Smooth muscle cell (in vitro differentiated cells): ENCODE data around the gene PUS3. TPM values are rescaled to one million over a fixed set of nuclear protein-coding genes. Genes with fewer than 3 reads are reported as not detected.

Experiments used
- DNase-seq: peaks from one replicate; lab custom pipeline; 2025; ENCODE audit not compliant: unreplicated experiment; lab: John Stamatoyannopoulos, UW
- H2AFZ ChIP-seq: fragments of 200-600 bp; sonication (generic); 2 replicates; pipeline ENCODE4 v1.6.0; 2016; ENCODE audit warnings: antibody characterized with exemption, low read depth, mild to moderate bottlenecking
- H3F3A ChIP-seq: fragments of 200-600 bp; sonication (generic); 2 replicates; pipeline ENCODE4 v1.6.0; 2017; ENCODE audit warnings: antibody characterized with exemption, low read depth
- H3K27ac ChIP-seq: fragments of 200-600 bp; sonication (generic); 2 replicates; pipeline ENCODE4 v1.5.1; 2016; ENCODE audit warnings: low read depth, mild to moderate bottlenecking
- H3K27me3 ChIP-seq: fragments of 200-600 bp; sonication (generic); 2 replicates; pipeline ENCODE4 v1.6.1; 2016; ENCODE audit warnings: low read depth, mild to moderate bottlenecking
- H3K36me3 ChIP-seq: fragments of 200-600 bp; sonication (generic); 2 replicates; pipeline ENCODE4 v1.5.1; 2016; ENCODE audit warnings: low read depth
- H3K4me1 ChIP-seq: fragments of 200-600 bp; sonication (generic); 2 replicates; pipeline ENCODE4 v1.5.1; 2016; ENCODE audit warnings: low read depth
- H3K4me2 ChIP-seq: fragments of 200-600 bp; sonication (generic); 2 replicates; pipeline ENCODE4 v1.6.0; 2016; ENCODE audit warnings: mild to moderate bottlenecking
- H3K4me3 ChIP-seq: fragments of 200-600 bp; sonication (generic); 2 replicates; pipeline ENCODE4 v1.5.1; 2016; ENCODE audit warnings: mild to moderate bottlenecking
- H3K79me2 ChIP-seq: fragments of 200-600 bp; sonication (generic); 2 replicates; pipeline ENCODE4 v1.6.0; 2016; ENCODE audit warnings: low read depth, mild to moderate bottlenecking
- H3K9ac ChIP-seq: fragments of 200-600 bp; sonication (generic); 2 replicates; pipeline ENCODE4 v1.6.0; 2016; ENCODE audit warnings: low read depth
- H3K9me3 ChIP-seq: fragments of 200-600 bp; sonication (generic); replicated peaks from 2 replicates; pipeline ENCODE4 v1.5.1; 2016; ENCODE audit warnings: low read depth
- H4K20me1 ChIP-seq: fragments of 200-600 bp; sonication (generic); 2 replicates; pipeline ENCODE4 v1.6.0; 2016; ENCODE audit warnings: low read depth
- CTCF ChIP-seq: fragments of 200-600 bp; sonication (generic); IDR thresholded peaks from 2 replicates; pipeline ENCODE4 v1.5.1; 2017; ENCODE audit warnings: borderline replicate concordance, mild to moderate bottlenecking, antibody characterized with exemption; ENCODE audit not compliant: insufficient read depth, poor library complexity, severe bottlenecking
- WGBS: methylation state at CpG from one replicate; pipeline ENCODE4 v1.1.7; 2016; ENCODE audit warnings: low lambda C conversion rate; 5-methylcytosine and 5-hydroxymethylcytosine counted together
- polyA plus RNA-seq: library from polyadenylated mRNA; unstranded; fragments of >200 nt; fragmentation: Nextera tagmentation; extraction: Ambion mirVana; gene quantifications from 2 replicates; pipeline ENCODE4 v1.2.1, GENCODE V29; 2016
- total RNA-seq: library from RNA; depleted of rRNA; stranded (reverse); fragments of >200 nt; gene quantifications from 2 replicates; pipeline ENCODE4 v1.2.3, GENCODE V29; 2014

The PUS3 gene
- total and polyA plus RNA-seq, 2 experiments from 2014 or later = 12.2 to 20.3 TPM

GRCh38 chr11:125950696-125951651, 48.0 kb upstream of the PUS3 start:
- no peak for TF ChIP-seq CTCF
- 89% methylated on average over 15 of the region's 15 CpGs for WGBS
- no peaks in the 10 kb centered on the region for H4K20me1 ChIP-seq

DNA sequence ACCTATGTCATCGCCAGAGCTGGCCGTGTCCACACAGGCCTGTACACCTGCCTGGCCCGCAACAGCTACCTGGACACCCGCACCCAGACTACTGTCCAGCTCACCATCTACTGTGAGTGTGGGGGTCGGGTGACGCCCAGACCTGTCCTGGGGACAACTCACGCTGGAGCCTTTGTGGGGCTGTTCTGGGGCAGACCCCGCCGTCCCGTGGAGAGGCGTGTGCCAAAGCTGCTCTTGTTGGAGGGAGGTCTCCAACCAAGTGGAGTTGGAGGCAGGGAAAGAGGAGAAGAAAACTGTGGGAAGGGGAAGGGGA, 47.1 kb upstream of the PUS3 start:
- Histone ChIP-seq H3F3A (no peaks in the 10 kb centered on the region), H3K9ac (no peak overlapping the region), H3K79me2 (no peaks in the 10 kb centered on the region), H3K36me3 (no peaks in the 10 kb centered on the region), H3K27me3 (no peaks in the 10 kb centered on the region), H3K9me3 (no peaks in the 10 kb centered on the region), H3K4me2 (no peak overlapping the region), H2AFZ (no peak overlapping the region), H3K4me1 (no peaks in the 10 kb centered on the region), H3K27ac (no peak overlapping the region), H4K20me1 (no peaks in the 10 kb centered on the region), H3K4me3 (no peak overlapping the region)
- no peak for TF ChIP-seq CTCF
- DNase-seq = no peak
- WGBS = 94% methylated on average over 11 of the region's 11 CpGs

More at GRCh38 chr11:125950696-125951651, 48.0 kb upstream of the PUS3 start:
- Histone ChIP-seq H3K4me2 (no peak overlapping the region), H2AFZ (no peak overlapping the region), H3K27ac (no peak overlapping the region), H3K79me2 (no peaks in the 10 kb centered on the region), H3K9me3 (no peaks in the 10 kb centered on the region), H3K4me1 (no peaks in the 10 kb centered on the region), H3K36me3 (no peaks in the 10 kb centered on the region), H3F3A (no peaks in the 10 kb centered on the region), H3K9ac (no peak overlapping the region), H3K4me3 (no peak overlapping the region), H3K27me3 (no peaks in the 10 kb centered on the region)
- no peak for DNase-seq

DNA sequence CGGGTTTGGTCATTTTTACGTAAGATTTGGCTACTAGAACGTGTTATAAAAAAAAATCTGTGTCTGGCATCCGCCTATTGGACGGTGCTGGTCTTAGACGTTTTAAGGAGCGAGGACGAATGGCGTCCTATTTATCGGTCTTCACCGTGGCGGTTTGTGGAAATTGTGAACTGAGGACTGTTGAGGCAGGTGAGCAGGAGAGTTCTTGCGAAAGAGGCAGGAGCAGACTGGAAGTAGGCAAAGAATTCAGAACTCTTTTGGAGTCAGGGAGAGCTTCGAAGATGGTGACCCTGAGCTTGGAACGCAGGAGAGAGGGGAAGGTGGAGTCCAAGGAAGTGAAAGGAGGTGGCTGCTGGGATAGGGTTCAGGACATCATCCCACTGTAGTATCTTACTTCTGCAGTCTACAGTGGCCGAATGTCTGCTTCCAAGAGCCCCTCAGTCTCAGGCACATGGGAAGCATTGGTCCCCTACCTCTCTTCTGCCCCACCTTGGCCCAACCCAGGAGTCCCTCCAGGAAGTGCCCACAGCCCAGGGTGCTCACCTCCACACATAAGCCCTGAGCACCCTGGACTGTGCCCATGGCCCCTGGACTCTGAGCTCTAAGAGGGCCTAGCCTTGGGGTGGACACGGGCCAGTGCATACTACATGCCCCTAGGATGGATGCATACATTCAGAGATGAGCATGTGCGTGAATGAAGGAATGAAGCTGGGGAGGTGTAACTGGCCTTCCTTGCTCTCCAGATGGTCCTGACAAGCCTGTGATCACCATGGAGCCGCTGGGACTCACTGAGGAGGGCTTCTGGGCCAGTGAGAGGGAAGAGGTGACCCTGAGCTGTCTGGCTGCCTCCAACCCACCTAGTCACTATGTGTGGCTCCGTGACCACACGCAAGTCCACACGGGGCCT, 46.5 kb upstream of the PUS3 start:
- no peaks in the 10 kb centered on the region for H4K20me1 ChIP-seq
- no peak overlapping the region for H3K4me2 ChIP-seq
- no peak overlapping the region for H3K4me3 ChIP-seq
- H3F3A ChIP-seq = no peaks in the 10 kb centered on the region
- H3K79me2 ChIP-seq = no peaks in the 10 kb centered on the region
- no peak for TF ChIP-seq CTCF
- WGBS = 93% methylated on average over 20 of the region's 22 CpGs
- no peak overlapping the region for H3K9ac ChIP-seq
- no peaks in the 10 kb centered on the region for H3K9me3 ChIP-seq
- H3K27ac ChIP-seq = no peak overlapping the region
- H3K27me3 ChIP-seq = no peaks in the 10 kb centered on the region
- H3K4me1 ChIP-seq = no peaks in the 10 kb centered on the region
- no peaks in the 10 kb centered on the region for H3K36me3 ChIP-seq
- H2AFZ ChIP-seq = no peak overlapping the region
- DNase-seq = no peak
